Measurements from ENCODE around the gene CHMP5. TPM values are rescaled to one million over a fixed set of nuclear protein-coding genes. Genes with fewer than 3 reads are reported as not detected.

Gene CHMP5
- total RNA-seq, 1 donor from 2014 or later: 97.4 TPM

GRCh38 chr9:33242609-33243134 is 22.2 kb upstream of the CHMP5 start:
- DNase-seq (ENCODE audit: low read depth): no peak

GRCh38 chr9:33244137-33244784 is 20.6 kb upstream of the CHMP5 start:
- DNase-seq (ENCODE audit: low read depth): no peak

DNA sequence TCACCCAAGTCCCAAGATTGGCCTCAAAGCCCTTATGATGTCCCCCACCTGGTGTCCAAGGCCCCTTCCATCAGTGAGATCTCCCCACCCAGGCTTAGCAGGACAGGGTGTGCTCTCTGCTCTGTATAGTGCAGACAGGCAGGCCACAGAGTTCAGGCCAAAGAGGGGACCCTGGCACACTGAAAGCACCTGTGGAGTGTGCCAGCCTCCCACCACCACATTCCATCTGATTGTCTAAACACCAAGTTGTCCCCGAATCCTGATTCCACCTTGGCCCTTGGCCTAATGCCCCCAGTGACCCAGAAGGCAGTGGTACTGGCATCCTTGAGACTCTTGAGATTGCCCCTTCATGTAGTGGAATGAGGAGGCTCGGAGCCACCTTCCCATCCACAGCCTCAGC is 19.5 kb upstream of the CHMP5 start:
- no peak for DNase-seq (ENCODE audit: low read depth)

GRCh38 chr9:33246269-33246860 is 18.5 kb upstream of the CHMP5 start:
- no peak for DNase-seq (ENCODE audit: low read depth)

- no peak for DNase-seq (ENCODE audit: low read depth)
Measured at GRCh38 chr9:33248606-33249005, 16.2 kb upstream of the CHMP5 start.

- no peak for DNase-seq (ENCODE audit: low read depth)
Measured at GRCh38 chr9:33249087-33249658, 15.7 kb upstream of the CHMP5 start.

GRCh38 chr9:33249983-33250382 is 14.9 kb upstream of the CHMP5 start:
- DNase-seq (ENCODE audit: low read depth): no peak

DNA sequence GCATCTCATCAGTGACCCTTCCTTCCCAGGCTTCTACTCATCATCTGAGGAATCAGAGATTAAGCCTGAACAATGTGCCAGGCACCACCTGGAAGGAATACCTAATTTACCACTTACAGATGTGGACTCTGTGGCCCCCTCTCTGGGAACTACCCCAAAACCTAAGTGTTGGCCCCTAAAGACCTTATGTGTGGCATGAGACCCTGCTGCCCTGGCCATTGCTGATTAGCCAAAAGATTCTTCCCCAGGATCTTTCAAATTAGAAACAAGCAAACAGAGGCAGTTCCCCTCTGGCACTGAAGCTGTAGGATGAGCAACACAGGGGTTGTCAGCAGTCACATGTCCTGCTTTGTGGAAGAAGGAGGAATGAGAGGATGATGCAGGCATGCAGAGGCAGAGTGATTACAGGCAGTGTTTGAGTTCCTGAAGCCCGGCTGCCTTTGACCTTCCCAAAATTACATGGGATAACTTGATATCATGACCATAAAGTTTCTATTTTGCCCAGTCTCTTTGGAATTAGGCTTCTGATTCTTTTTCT is 14.3 kb upstream of the CHMP5 start:
- DNase-seq (ENCODE audit: low read depth): peak; percentile 47

DNA sequence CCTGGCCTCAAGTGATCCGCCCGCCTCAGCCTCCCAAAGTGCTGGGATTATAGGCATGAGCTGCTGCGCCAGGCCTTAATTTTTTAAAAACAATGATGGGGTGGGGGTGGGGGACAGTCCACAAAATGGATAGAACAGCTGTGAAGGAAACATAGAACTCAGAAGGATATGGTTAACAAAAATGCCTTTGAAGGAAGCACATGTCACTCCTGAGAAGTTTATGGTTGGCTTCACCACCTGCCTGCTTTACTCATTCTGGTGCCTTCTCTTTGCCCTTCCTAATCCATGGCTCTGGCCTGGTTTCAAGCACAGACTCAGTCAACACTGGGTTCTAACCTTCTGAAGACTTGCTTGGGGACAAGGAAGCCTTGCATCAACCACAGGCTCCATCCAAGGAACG is 10.6 kb upstream of the CHMP5 start:
- DNase-seq (ENCODE audit: low read depth): peak; percentile 60

DNA sequence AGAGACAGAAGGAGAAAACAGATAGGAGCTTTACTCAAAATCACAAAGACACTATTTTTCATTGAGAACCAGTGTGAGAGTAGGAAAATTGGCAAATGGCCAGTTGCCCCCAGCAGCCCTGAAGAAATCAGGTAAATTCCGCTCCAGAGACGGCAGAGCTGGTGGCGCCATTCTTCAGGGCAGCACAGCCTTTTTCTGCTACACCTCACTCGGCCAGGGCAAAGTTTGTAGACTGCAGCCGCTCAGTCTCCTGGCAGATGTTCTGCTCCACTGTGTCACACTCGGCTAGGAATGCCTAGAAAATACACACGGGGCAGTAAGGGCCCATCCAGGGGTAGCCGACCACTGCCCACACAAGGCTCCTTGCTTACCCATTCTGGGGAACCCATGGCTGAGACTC is 9.8 kb upstream of the CHMP5 start:
- DNase-seq (ENCODE audit: low read depth): no peak

- no peak for DNase-seq (ENCODE audit: low read depth)
Measured at GRCh38 chr9:33255471-33255870, 9.4 kb upstream of the CHMP5 start.

DNA sequence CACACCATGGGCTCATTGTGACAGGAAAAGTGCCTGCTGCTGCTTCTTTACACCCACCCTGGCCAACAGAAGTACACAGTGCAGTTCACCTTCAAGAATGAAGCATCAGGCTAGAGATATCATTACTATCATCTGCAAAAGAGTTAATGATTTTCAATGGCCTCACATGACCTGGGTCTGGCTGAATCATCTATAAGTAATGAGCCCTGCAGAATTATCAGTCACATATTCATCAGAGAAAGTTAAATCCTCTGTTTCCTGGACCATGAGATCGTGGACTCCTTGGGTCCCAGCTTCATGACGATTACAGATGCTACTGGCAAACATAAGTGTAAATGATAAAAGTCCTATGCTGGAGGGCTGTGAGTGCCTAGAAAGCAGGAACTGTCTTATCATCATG is 8.6 kb upstream of the CHMP5 start:
- no peak for DNase-seq (ENCODE audit: low read depth)

DNA sequence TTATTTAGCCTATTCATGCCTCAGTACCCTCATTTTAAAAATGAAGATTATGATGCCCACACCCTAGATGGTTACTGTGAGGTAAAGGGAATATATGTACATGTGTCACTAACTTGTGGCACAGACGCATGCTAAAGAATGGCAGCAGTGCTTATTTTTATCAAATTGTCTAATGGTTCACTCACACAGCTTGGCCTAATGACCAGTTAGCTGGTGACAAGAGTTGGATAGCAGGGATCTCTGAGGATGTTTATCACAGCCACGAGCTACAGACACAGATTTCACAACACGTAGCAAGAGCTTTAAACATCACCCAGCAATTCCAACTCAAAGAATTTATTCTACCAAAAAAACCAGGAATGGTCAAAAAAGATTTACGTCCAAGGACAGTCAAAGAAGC is 7.6 kb upstream of the CHMP5 start:
- no peak for DNase-seq (ENCODE audit: low read depth)

DNA sequence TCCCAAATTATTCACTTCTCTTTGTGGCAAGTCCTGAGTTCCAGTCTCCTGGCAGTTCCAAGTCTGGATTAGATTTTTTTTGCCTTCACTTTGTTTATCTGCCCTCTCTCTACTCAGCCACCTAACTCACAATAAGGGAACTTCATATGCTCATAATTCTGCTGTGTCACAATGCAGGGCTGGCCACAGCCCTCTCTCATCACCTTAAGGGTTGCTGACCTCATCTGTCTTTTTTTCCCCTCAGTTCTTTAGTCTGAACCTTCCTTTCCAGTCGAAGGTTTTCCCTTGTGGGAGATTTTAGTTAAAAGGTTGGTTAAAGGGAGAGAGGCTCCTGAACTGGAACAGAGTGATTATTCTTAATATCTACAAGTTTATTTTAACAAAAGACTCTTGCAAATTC is 4.5 kb upstream of the CHMP5 start:
- no peak for DNase-seq (ENCODE audit: low read depth)

- DNase-seq (ENCODE audit: low read depth): peak; percentile 32
Measured at GRCh38 chr9:33263131-33264002, 1.5 kb upstream of the CHMP5 start.

- DNase-seq (ENCODE audit: low read depth): peak; percentile 59
Measured at GRCh38 chr9:33264003-33264472, 811 bp upstream of the CHMP5 start.

DNA sequence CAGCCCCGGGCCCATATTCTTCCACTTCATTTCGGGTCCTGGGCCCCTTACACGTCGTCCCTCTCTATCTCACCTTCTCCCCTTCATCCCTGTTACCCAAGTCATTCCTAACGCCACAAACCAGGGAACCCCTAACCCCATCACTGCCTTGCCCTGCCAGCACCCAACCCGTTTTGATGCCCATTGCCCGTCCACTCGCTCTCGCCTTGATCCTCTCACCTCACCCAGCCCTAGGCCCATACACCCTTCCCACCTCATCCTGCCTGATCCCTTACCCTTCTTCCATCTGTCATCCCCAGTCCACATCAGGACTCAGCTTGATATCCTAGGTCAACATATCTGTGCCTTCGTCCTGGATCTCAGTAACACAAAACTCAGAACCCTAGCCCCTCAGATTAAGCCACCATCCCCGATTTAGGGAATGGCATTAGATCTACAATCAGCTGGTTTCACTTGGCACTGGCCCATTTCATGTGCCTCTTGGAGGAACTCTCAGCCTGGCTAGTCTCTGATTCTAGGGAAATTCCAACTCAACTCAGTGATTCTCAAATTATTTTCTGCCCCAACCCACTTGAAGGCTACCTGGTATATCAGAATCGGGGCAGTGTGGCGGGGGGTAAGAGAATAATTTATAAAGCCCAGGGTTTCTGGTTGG is 489 bp downstream of the CHMP5 start:
- no peak for DNase-seq (ENCODE audit: low read depth)

GRCh38 chr9:33267151-33267767 is 2.4 kb downstream of the CHMP5 start:
- DNase-seq (ENCODE audit: low read depth): no peak

- DNase-seq (ENCODE audit: low read depth): no peak
Measured at GRCh38 chr9:33270146-33270545, 5.3 kb downstream of the CHMP5 start.

DNA sequence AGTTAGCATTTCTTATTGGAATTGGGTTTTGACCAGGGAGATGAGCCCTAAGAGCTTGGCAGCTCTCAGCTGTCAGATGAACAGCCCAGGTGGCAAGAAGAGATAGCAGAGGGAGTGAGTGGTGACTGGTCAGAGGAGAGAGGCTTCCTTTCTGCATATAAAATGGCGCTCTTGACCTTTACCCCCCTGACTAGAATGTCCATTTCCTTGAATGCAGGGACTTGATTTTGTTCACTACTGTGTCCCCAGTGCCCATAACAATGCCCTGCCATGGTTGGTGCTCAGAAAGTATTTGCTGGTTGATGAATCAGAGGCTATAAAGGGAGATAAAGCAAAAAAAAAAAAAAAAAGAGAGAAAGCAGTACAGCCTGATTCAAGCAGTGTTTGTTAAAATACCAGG is 7.2 kb downstream of the CHMP5 start:
- DNase-seq (ENCODE audit: low read depth): peak; percentile 38
